ENCODE data around the gene ENTHD1. TPM values are rescaled to one million over a fixed set of nuclear protein-coding genes. Genes with fewer than 3 reads are reported as not detected.

Gene ENTHD1
- total and polyA plus RNA-seq, 8 donors: 0.02 TPM; not detected in 7

- H3K27ac ChIP-seq: no peak overlapping the region
- WGBS, 2 donors: 80 to 86% methylated on average over 4 of the region's 4 CpGs
- H3K4me1 ChIP-seq: no peaks in the 10 kb centered on the region
- ATAC-seq (no peak), DNase-seq (no peak), FAIRE-seq (no peak)
- no peaks in the 10 kb centered on the region for H3K36me3 ChIP-seq
- no peak overlapping the region for H3K4me3 ChIP-seq
- H3K9me3 ChIP-seq: no peaks in the 10 kb centered on the region
- intact Hi-C loops (cut with DNase I): no loop called here
- no peak for TF ChIP-seq CTCF (IDR thresholded peaks at IDR 0.05)
- no peaks in the 10 kb centered on the region for H3K27me3 ChIP-seq
These were observed 130.3 kb downstream of the ENTHD1 start for GRCh38 chr22:39763276-39763675.

GRCh38 chr22:39750759-39751158 is 142.8 kb downstream of the ENTHD1 start:
- H3K9me3 ChIP-seq: no peaks in the 10 kb centered on the region
- H3K4me3 ChIP-seq: no peak overlapping the region
- FAIRE-seq: no peak
- intact Hi-C loops (cut with DNase I): no loop called here
- ATAC-seq: no peak
- H3K27ac ChIP-seq: no peak overlapping the region
- H3K4me1 ChIP-seq: no peaks in the 10 kb centered on the region
- no peaks in the 10 kb centered on the region for H3K36me3 ChIP-seq
- WGBS, 2 donors: 65 to 75% methylated on average over 2 of the region's 2 CpGs
- no peak for TF ChIP-seq CTCF (IDR thresholded peaks at IDR 0.05)
- no peaks in the 10 kb centered on the region for H3K27me3 ChIP-seq
- DNase-seq: no peak

- Histone ChIP-seq H3K4me1 (no peaks in the 10 kb centered on the region), H3K9me3 (no peaks in the 10 kb centered on the region), H3K36me3 (no peaks in the 10 kb centered on the region), H3K27ac (no peak overlapping the region), H3K27me3 (no peaks in the 10 kb centered on the region), H3K4me3 (no peak overlapping the region)
- WGBS, 2 donors: 69 to 81% methylated on average over 3 of the region's 3 CpGs
- DNase-seq (no peak), FAIRE-seq (no peak), ATAC-seq (no peak)
- no peak for TF ChIP-seq CTCF (IDR thresholded peaks at IDR 0.05)
- intact Hi-C loops (cut with DNase I): no loop called here
These were observed 144.7 kb downstream of the ENTHD1 start for GRCh38 chr22:39748877-39749276.

DNA sequence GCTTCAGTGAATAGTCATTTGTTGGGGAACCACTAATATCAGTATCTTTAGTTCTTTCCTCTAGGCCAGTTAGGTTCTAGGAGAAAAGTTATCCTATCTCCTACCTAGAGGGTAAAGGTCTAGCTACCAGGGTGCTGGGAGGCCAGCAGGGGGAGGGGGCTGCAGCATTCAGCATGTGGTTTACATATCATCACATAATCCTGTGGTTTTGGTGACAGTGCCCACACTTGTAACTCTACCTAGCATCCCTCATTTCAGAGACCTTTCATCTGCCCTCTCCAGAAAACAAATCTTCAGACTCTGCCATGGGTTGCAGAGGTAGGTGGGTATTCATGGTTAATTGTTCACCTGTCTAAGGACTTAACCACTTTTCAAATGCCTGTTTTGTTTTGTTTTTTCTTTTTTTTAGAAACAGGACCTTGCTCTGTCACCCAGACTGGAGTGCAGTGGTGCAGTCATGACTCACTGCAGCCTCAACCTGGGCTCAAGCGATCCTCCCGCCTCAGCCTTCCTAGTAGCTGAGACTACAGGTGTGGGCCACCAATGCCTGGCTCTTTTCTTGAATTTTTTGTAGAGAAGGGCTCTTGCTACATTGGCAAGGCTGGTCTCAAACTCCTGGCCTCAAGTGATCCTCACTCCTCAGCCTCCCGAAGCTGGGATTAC is 146.8 kb downstream of the ENTHD1 start:
- Histone ChIP-seq H3K4me3 (no peak overlapping the region), H3K27ac (no peak overlapping the region), H3K36me3 (no peaks in the 10 kb centered on the region), H3K4me1 (no peaks in the 10 kb centered on the region), H3K9me3 (no peaks in the 10 kb centered on the region), H3K27me3 (no peaks in the 10 kb centered on the region)
- TF ChIP-seq CTCF (IDR thresholded peaks at IDR 0.05): no peak
- no peak for FAIRE-seq
- DNase-seq: no peak
- intact Hi-C loops (cut with DNase I): no loop called here
- WGBS, 2 donors: 84 to 93% methylated on average over 3 of the region's 3 CpGs
- no peak for ATAC-seq

DNA sequence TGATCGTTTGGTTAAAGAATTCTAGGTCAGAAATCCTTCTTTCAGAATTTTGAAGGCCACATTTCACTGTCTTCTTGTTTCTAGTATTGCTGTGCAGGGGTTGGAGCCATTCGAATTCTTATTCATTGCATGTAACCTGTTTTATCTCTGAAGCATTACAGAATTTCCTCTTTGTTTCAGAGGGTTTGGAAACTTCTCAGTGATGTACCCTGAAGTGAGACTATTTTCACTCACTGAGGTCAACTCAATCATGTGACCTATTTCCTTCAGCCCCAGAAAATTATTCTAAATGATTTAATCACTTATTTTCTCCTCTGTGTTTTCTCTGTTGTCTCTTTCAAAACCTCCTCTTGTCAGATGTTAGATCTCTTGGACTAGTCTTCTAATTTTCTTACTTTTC is 147.8 kb downstream of the ENTHD1 start:
- no peaks in the 10 kb centered on the region for H3K27me3 ChIP-seq
- no peaks in the 10 kb centered on the region for H3K36me3 ChIP-seq
- no peak overlapping the region for H3K27ac ChIP-seq
- H3K9me3 ChIP-seq: no peaks in the 10 kb centered on the region
- H3K4me3 ChIP-seq: no peak overlapping the region
- no peaks in the 10 kb centered on the region for H3K4me1 ChIP-seq
- no peak for DNase-seq
- WGBS, 2 donors: 42 to 63% methylated on average over 2 of the region's 2 CpGs
- no peak for FAIRE-seq
- TF ChIP-seq CTCF (IDR thresholded peaks at IDR 0.05): no peak
- intact Hi-C loops (cut with DNase I): no loop called here
- no peak for ATAC-seq
